Activated T-cell treated with anti-CD3 and anti-CD28 coated beads, Interleukin-2, amount 50 U/mL, for 72 hours (primary cell): Measurements from ENCODE around the gene RFK. TPM values are rescaled to one million over a fixed set of nuclear protein-coding genes. Genes with fewer than 3 reads are reported as not detected.
A peak's percentile ranks its signal among the peaks of the same experiment; 100 is the strongest.

Experiments
- ATAC-seq, 2 donors: fragments of 150-1000 bp; cut with Tn5 transposase; replicated peaks in 1 of 2; 2 replicates each; pipeline ENCODE4 v1.10.0; 2021; ENCODE audit warnings: moderate library complexity in 2 of 2, mild to moderate bottlenecking in 1 of 2
- DNase-seq, 2 donors: peaks; one replicate each; pipeline ENCODE4 v3.0.0; 2021 to 2022; ENCODE audit warnings: mixed read lengths in 1 of 2
- H3K27ac Mint-ChIP-seq: one replicate; pipeline ENCODE4 v1.8.0; 2022; ENCODE audit warnings: mild to moderate bottlenecking, moderate library complexity, mixed read lengths
- H3K27me3 Mint-ChIP-seq: one replicate; pipeline ENCODE4 v1.8.0; 2022; ENCODE audit warnings: low read depth, mixed read lengths
- H3K36me3 Mint-ChIP-seq, 2 donors: one replicate each; pipeline ENCODE4 v1.8.0; 2022; ENCODE audit warnings: mixed read lengths in 2 of 2, mild to moderate bottlenecking in 1 of 2; ENCODE audit not compliant: insufficient read depth in 2 of 2
- H3K4me1 Mint-ChIP-seq: one replicate; pipeline ENCODE4 v1.8.0; 2022; ENCODE audit warnings: low read depth, mixed read lengths
- H3K4me3 Mint-ChIP-seq, 2 donors: one replicate each; pipeline ENCODE4 v1.8.0; 2022; ENCODE audit warnings: mild to moderate bottlenecking in 2 of 2, mixed read lengths in 2 of 2, moderate library complexity in 2 of 2
- H3K9me3 Mint-ChIP-seq, 2 donors: one replicate each; pipeline ENCODE4 v1.8.0; 2022; ENCODE audit warnings: mixed read lengths in 2 of 2
- total RNA-seq, 2 donors: library from RNA; stranded (reverse); gene quantifications; one replicate each; pipeline ENCODE4 v1.2.3, GENCODE V29; 2022

Gene RFK
- total RNA-seq, 2 donors from 2014 or later, result 6.8 to 9.6 TPM

DNA sequence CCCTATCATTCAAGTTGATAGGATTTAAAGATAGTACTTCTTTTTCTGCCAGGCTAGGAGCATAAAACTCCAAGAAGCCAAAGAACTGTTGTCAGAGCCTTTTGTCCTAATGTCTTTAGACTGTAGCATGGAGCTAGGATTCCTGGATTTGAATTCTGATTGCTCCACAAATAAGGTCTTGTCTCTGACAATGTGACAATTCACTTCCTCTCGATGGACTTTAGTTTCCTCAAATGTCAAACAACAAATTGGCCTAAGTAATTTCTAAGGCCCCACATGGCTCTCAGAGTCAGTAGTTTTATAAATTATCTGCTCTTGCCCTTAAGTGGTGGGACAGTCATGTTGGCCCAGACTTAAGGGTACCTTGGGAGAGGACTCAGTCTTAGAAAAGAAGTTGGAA is 36.7 kb downstream of the RFK start:
- Mint-ChIP-seq H3K36me3 (no peaks in the 10 kb centered on the region), H3K27ac (no peak overlapping the region), H3K27me3 (peaks cover 10% of the 10 kb centered on the region), H3K9me3 (no peaks in the 10 kb centered on the region), H3K4me3 (no peak overlapping the region), H3K4me1 (no peaks in the 10 kb centered on the region)
- DNase-seq (no peak), ATAC-seq (no peak)

DNA sequence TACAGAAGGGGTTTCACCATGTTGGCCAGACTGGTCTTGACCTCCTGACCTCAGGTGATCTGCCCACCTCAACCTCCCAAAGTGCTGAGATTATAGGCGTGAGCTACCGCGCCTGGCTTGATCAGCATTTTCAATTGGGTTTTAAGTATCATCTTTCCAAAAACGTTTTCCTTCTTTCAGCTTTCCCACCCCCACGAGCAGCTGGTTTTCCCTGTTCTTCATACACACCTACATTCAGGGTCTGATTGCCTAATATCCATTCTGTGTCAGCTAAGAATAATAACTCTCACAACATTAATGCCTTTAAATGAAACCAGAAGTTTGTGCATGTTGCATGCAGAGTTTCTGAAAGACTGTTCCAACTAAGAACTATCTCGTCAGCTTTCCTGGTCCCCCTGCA is 38.3 kb downstream of the RFK start:
- Mint-ChIP-seq H3K4me1 (no peaks in the 10 kb centered on the region), H3K9me3 (no peaks in the 10 kb centered on the region), H3K4me3 (no peak overlapping the region), H3K27me3 (peaks cover 7% of the 10 kb centered on the region), H3K36me3 (no peaks in the 10 kb centered on the region), H3K27ac (no peak overlapping the region)
- ATAC-seq (no peak), DNase-seq (no peak)

DNA sequence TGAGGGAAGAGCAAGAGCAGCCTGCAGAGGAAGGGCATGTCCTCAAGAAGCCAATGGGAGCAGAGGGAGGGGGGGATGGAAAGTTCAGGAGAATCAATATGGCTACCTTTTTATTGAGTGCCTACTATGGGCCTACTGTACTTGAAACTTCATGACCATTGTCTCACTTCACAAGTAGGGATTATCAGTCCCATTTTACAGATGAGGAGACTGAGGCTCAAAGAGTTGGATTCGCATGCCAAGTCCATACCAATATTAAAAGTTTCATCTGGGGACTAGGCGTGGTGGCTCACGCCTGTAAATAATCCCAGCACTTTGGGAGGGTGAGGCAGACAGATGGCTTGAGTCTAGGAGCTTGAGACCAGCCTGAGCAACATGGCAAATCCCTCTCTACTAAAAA is 40.0 kb downstream of the RFK start:
- DNase-seq (no peak), ATAC-seq (no peak)
- peaks cover 7% of the 10 kb centered on the region for H3K27me3 Mint-ChIP-seq
- no peak overlapping the region for H3K27ac Mint-ChIP-seq
- H3K9me3 Mint-ChIP-seq, result no peaks in the 10 kb centered on the region
- H3K36me3 Mint-ChIP-seq, result no peaks in the 10 kb centered on the region
- H3K4me3 Mint-ChIP-seq, result no peak overlapping the region
- no peaks in the 10 kb centered on the region for H3K4me1 Mint-ChIP-seq

- no peaks in the 10 kb centered on the region for H3K9me3 Mint-ChIP-seq
- H3K4me1 Mint-ChIP-seq, result no peaks in the 10 kb centered on the region
- DNase-seq (no peak), ATAC-seq (no peak)
- peaks cover under 1% of the 10 kb centered on the region for H3K27me3 Mint-ChIP-seq
- H3K4me3 Mint-ChIP-seq, result no peak overlapping the region
- H3K27ac Mint-ChIP-seq, result no peak overlapping the region
- H3K36me3 Mint-ChIP-seq, result no peaks in the 10 kb centered on the region
These were observed 40.9 kb downstream of the RFK start for GRCh38 chr9:76353280-76353679.

DNA sequence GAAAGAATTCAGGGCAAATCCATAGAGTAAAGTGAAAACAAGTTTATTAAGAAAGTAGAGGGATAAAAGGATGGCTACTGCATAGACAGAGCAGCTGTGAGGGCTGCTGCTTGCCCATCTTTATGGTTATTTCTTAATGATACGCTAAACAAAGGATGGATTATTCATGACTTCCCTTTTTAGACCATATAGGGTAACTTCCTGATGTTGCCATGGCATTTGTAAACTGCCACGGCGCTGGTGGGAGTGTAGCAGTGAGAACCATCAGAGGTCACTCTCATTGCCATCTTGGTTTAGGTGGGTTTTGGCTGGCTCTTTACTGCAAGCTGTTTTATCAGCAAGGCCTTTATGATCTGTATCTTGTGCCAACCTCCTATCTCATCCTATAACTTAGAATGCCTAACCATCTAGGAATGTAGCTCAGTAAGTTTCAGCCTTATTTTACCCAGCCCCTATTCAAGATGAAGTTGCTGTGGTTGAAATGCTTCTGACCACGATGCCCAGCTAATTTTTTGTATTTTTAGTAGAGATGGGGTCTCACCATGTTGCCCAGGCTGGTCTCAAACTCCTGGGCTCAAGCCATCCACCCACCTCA is 42.1 kb downstream of the RFK start:
- Mint-ChIP-seq H3K27me3 (no peaks in the 10 kb centered on the region), H3K36me3 (no peaks in the 10 kb centered on the region), H3K4me1 (no peaks in the 10 kb centered on the region), H3K9me3 (no peaks in the 10 kb centered on the region), H3K27ac (no peak overlapping the region), H3K4me3 (no peak overlapping the region)
- no peak for DNase-seq
- no peak for ATAC-seq

- Mint-ChIP-seq H3K4me3 (peak overlapping the region in 1 of 2 donors; percentile 45), H3K27me3 (no peaks in the 10 kb centered on the region), H3K27ac (no peak overlapping the region), H3K4me1 (no peaks in the 10 kb centered on the region), H3K9me3 (no peaks in the 10 kb centered on the region), H3K36me3 (no peaks in the 10 kb centered on the region)
- DNase-seq, result no peak
- peak in 1 of 2 donors; percentile 41 for ATAC-seq
These were observed 43.2 kb downstream of the RFK start for GRCh38 chr9:76351006-76351405.

DNA sequence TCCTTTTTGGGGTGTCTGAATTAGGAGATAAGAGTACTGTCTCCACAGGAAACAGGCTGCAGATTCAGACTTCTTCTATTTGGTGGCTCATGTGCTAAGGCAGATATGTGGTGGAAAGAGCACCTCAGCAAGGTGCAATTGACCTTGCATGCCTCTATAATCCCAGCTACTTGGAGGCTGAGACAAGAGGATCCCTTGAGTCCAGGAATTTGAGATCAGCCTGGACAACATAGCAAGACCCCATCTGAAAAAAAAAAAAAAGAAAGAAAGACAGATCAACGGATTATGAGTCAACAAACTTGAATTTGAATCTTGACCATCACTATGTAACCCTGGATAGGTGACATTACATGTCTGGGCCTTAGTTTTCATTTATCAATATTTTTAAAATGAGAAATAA is 44.4 kb downstream of the RFK start:
- no peak overlapping the region for H3K27ac Mint-ChIP-seq
- no peak for ATAC-seq
- no peak for DNase-seq

DNA sequence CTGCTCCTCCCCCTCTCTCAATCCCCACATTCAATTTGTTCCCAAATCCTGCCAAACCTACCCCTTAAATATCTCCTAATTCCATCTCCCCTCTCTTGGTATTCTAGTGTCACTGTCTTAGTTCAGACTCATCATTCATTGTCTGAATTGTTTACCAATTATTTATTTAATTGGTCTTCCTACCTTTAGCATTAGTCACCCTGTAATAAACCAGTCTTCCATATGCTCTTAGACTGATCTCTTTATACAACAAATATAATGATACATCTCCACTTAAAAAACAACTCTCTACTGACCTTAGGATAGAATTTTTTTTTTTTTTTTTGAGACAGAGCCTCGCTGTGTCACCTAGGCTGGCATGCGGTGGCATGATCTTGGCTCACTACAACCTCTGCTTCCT is 51.4 kb downstream of the RFK start:
- H3K27me3 Mint-ChIP-seq, result peaks cover 18% of the 10 kb centered on the region
- H3K4me3 Mint-ChIP-seq, result no peak overlapping the region

More for the DNA sequence above, 44.4 kb downstream of the RFK start:
- no peaks in the 10 kb centered on the region for H3K4me1 Mint-ChIP-seq
- no peaks in the 10 kb centered on the region for H3K36me3 Mint-ChIP-seq
- H3K9me3 Mint-ChIP-seq, result no peaks in the 10 kb centered on the region
- no peaks in the 10 kb centered on the region for H3K27me3 Mint-ChIP-seq
- no peak overlapping the region for H3K4me3 Mint-ChIP-seq

DNA sequence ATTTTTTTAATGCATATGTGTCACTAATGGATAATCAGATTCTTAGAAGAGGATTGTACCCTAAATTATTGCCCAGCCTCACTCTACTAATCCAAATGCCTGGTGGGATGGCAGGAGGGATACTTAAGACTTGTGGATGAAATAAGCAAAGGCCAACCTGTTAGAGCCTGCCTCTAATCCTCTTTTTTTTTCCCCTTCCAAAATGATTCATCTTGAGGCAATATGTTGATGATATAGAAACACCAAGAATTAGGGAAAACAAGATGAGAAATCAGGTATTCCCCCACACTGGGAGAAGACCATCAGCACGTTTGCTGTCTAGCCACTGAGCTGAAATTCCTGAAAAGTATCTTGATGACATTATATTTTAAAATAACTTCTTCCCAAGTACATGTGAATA is 52.0 kb downstream of the RFK start:
- Mint-ChIP-seq H3K4me3 (no peak overlapping the region), H3K36me3 (no peaks in the 10 kb centered on the region), H3K9me3 (peaks cover 1 to 2% of the 10 kb centered on the region in 2 donors), H3K27ac (no peak overlapping the region), H3K27me3 (peaks cover 18% of the 10 kb centered on the region), H3K4me1 (no peaks in the 10 kb centered on the region)
- DNase-seq (no peak), ATAC-seq (no peak)

More for the DNA sequence above, 51.4 kb downstream of the RFK start:
- Mint-ChIP-seq H3K27ac (no peak overlapping the region), H3K9me3 (peaks cover 1 to 2% of the 10 kb centered on the region in 2 donors), H3K4me1 (no peaks in the 10 kb centered on the region), H3K36me3 (no peaks in the 10 kb centered on the region)
- no peak for DNase-seq
- no peak for ATAC-seq

GRCh38 chr9:76341616-76342015 is 52.6 kb downstream of the RFK start:
- Mint-ChIP-seq H3K4me3 (no peak overlapping the region), H3K27ac (no peak overlapping the region), H3K4me1 (no peaks in the 10 kb centered on the region), H3K27me3 (peaks cover 18% of the 10 kb centered on the region), H3K36me3 (no peaks in the 10 kb centered on the region), H3K9me3 (peaks cover 1 to 2% of the 10 kb centered on the region in 2 donors)
- DNase-seq, result no peak
- no peak for ATAC-seq

DNA sequence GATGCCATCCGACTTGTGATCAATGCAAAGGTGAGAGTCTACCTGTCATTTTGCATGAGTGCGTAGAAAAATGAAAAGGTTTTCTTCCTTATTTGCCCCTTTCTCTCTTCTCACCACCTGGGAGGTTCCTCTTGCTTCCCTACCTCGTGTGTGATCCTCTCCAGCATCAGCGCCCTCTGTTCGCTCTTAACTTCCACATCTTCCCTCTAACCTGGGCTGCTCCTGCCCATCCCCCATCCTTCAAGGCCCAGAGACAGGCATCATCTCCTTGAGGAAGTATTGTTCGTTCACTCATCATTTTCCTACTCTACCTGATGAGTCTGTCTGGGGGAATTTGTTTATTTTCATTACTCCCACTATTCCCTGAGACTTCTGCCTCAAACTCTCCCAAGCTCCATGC is 55.8 kb downstream of the RFK start:
- Mint-ChIP-seq H3K36me3 (no peaks in the 10 kb centered on the region), H3K4me3 (no peak overlapping the region), H3K27ac (no peak overlapping the region), H3K9me3 (peaks cover 1 to 2% of the 10 kb centered on the region in 2 donors), H3K4me1 (no peaks in the 10 kb centered on the region), H3K27me3 (peaks cover 25% of the 10 kb centered on the region)
- ATAC-seq (no peak), DNase-seq (no peak)

GRCh38 chr9:76336027-76336426 is 58.2 kb downstream of the RFK start:
- no peak overlapping the region for H3K4me3 Mint-ChIP-seq
- peaks cover 1 to 2% of the 10 kb centered on the region in 2 donors for H3K9me3 Mint-ChIP-seq
- ATAC-seq (peak in 1 of 2 donors; percentile 57), DNase-seq (no peak)
- no peaks in the 10 kb centered on the region for H3K4me1 Mint-ChIP-seq
- H3K27me3 Mint-ChIP-seq, result peaks cover 10% of the 10 kb centered on the region
- H3K36me3 Mint-ChIP-seq, result no peaks in the 10 kb centered on the region
- H3K27ac Mint-ChIP-seq, result no peak overlapping the region
